ENCODE measurements around the gene GLT6D1.

Gene GLT6D1

GRCh38 chr9:135582541-135582940 is 56.8 kb downstream of the GLT6D1 start:
- TF ChIP-seq GATA3 (IDR thresholded peaks at IDR 0.05; ENCODE audit: low read depth, low read length): no peak
- no peak for TF ChIP-seq GATA2 (IDR thresholded peaks at IDR 0.05; ENCODE audit: low read depth, low read length)

- no peak for TF ChIP-seq GATA2 (IDR thresholded peaks at IDR 0.05; ENCODE audit: low read depth, low read length)
- no peak for TF ChIP-seq GATA3 (IDR thresholded peaks at IDR 0.05; ENCODE audit: low read depth, low read length)
Measured at GRCh38 chr9:135581636-135582426, 57.5 kb downstream of the GLT6D1 start.

- no peak for TF ChIP-seq GATA2 (IDR thresholded peaks at IDR 0.05; ENCODE audit: low read depth, low read length)
- TF ChIP-seq GATA3 (IDR thresholded peaks at IDR 0.05; ENCODE audit: low read depth, low read length): no peak
Measured at GRCh38 chr9:135580664-135581380, 58.5 kb downstream of the GLT6D1 start.

DNA sequence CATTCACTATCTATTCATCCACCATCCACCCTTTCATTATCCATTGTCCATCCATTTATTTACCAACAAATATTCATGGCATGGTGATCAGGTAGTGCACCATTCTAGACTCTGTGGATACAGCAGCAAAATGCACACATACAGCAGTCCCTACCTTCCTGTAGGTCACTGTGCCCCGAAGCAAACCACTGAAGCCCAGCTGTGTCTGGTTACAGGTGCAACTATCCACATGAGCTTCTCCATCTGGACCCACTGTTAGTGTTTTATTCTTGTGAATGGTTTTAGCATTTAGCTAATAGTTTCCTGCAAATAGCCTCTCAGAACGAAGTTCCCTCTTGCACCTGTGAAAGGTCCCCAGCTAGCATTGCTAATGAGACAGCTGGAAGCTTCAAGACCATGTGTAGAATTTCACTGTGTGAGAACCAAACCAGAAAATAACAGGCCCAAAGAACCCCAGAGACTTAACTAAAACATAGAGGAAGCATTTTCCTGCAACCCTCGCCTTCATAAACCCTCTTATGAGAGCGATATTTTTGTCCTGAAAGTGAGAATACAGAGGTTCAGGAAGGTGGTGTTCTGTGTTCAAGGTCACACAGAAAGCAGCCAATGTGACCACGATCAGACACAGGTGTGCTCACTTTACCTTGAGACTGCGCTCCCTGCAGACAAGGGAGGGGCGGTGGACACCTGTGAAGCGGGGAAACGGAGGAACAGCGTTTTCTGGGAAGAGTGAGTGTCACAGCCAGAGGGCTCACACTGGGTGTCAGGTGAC is 59.3 kb downstream of the GLT6D1 start:
- TF ChIP-seq GATA3 (IDR thresholded peaks at IDR 0.05; ENCODE audit: low read depth, low read length): no peak

DNA sequence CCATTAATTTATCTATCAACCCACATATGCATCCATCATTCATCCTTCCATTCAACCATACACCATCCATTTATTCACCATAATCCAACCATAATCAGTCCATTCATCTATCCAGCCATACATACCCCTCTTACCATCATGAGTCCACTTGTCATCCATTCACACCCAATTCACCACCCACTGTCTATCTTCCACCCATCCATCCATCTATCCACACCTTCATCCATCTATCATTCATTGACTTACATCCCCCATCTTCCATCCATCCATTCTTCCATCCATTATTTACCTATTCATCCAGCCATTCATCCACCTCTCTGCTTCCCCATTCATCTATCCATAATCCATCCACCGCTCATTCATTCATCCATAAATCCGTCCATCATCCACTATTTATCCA is 60.0 kb downstream of the GLT6D1 start:
- TF ChIP-seq GATA2 (IDR thresholded peaks at IDR 0.05; ENCODE audit: low read depth, low read length): no peak
- TF ChIP-seq GATA3 (IDR thresholded peaks at IDR 0.05; ENCODE audit: low read depth, low read length): no peak

DNA sequence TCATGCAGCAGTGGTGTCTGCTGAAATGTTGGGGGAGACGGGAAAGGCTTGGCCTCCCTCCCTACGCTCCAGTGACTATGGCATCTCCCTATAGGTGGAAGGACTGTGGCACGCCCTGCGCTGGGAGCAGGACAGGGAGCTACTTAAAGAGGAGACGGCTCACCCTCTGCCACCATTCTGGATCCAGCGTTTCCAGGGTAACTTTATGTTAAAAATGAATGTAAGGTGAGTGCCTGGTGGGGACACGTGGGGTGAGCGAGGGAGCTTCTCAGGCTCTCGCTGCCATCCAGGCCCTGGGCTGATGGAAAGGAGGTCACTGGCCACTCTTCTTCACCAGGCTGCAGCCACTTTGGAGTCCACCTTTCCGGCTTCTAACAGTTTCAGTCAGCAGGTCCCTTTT is 62.1 kb downstream of the GLT6D1 start:
- TF ChIP-seq GATA3 (IDR thresholded peaks at IDR 0.05; ENCODE audit: low read depth, low read length): no peak
- TF ChIP-seq GATA2 (IDR thresholded peaks at IDR 0.05; ENCODE audit: low read depth, low read length): no peak

- TF ChIP-seq GATA3 (IDR thresholded peaks at IDR 0.05; ENCODE audit: low read depth, low read length) (no peak), GATA2 (IDR thresholded peaks at IDR 0.05; ENCODE audit: low read depth, low read length) (no peak)
Measured at GRCh38 chr9:135575995-135576631, 63.2 kb downstream of the GLT6D1 start.

DNA sequence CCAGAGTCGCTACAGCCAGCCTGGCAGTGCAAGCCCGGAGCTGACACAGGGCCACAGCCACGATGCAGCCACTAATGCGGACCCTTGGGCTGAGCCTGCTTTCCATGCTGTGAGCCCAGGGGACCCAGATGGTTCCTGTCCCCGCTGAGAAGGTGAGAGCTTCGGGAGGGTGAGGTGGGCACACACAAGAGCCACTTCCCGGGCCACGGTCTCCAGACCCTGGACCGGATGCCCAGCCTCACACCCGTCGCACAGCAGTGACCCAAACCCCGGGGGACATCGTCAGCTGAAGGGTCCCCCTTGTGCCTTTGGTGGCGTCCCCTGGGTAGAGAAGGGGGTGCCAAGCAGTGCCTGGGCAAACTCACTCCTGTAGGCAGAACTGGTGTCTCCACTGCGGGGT is 64.4 kb downstream of the GLT6D1 start:
- no peak for TF ChIP-seq GATA3 (IDR thresholded peaks at IDR 0.05; ENCODE audit: low read depth, low read length)
- no peak for TF ChIP-seq GATA2 (IDR thresholded peaks at IDR 0.05; ENCODE audit: low read depth, low read length)

DNA sequence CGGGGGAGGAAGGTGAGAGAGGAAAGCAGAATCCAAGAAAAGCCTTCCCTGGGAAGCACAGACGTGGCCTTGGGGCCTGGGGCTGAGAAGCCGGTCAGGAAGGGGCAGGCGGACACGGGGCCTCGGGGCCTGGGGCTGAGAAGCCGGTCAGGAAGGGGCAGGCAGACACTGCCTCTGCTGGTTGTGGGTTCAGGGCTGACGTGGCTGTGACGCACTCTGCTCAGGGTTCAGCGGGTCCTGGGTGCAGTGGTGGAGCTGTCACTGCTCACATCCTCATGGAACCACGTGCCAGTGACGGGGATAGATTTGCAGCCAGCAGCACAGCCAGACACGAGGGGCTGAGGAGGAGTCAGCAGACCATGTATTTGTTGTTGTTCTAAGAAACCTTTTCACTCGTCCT is 65.0 kb downstream of the GLT6D1 start:
- TF ChIP-seq GATA2 (IDR thresholded peaks at IDR 0.05; ENCODE audit: low read depth, low read length) (no peak), GATA3 (IDR thresholded peaks at IDR 0.05; ENCODE audit: low read depth, low read length) (no peak)
